OCI-LY7 (cell line): Measurements from ENCODE around the gene MTMR10.

Source experiments
- CTCF ChIP-seq: fragments of 200-600 bp; sonication (generic); conservative IDR thresholded peaks from 2 replicates; pipeline ENCODE4 v1.5.1; 2014; ENCODE audit warnings: mild to moderate bottlenecking, antibody characterized with exemption, low read length, moderate library complexity, mixed read lengths
- EZH2phosphoT487 ChIP-seq: fragments of 200-600 bp; sonication (generic); IDR thresholded peaks from 2 replicates; pipeline ENCODE4 v1.6.1; 2018; ENCODE audit warnings: low read depth, borderline replicate concordance, mild to moderate bottlenecking, mixed run types, antibody characterized with exemption, low read length, moderate library complexity, mixed read lengths

- TF ChIP-seq CTCF: no peak
- TF ChIP-seq EZH2phosphoT487: no peak
These were observed 68.0 kb downstream of the MTMR10 start for GRCh38 chr15:30923429-30923828.
